Measurements from ENCODE around the gene MIER2.

GRCh38 chr19:347946-348861 is 3.6 kb upstream of the MIER2 start:
- TF ChIP-seq TOX (CRISPR knock-in tag; IDR thresholded peaks at IDR 0.05; ENCODE audit: borderline replicate concordance) (no peak), PATZ1 (CRISPR knock-in tag; IDR thresholded peaks at IDR 0.05; ENCODE audit: borderline replicate concordance) (no peak), ZFP30 (CRISPR knock-in tag; IDR thresholded peaks at IDR 0.05) (no peak), PPARA (CRISPR knock-in tag; IDR thresholded peaks at IDR 0.05; ENCODE audit: borderline replicate concordance) (no peak), RARB (CRISPR knock-in tag; IDR thresholded peaks at IDR 0.05) (no peak), OSR1 (CRISPR knock-in tag; IDR thresholded peaks at IDR 0.05) (no peak)
